ENCODE results near the gene PWP1. TPM values are rescaled to one million over a fixed set of nuclear protein-coding genes. Genes with fewer than 3 reads are reported as not detected.

PWP1 gene
- total RNA-seq, 1 experiment from 2014 or later, result 49.7 TPM

DNA sequence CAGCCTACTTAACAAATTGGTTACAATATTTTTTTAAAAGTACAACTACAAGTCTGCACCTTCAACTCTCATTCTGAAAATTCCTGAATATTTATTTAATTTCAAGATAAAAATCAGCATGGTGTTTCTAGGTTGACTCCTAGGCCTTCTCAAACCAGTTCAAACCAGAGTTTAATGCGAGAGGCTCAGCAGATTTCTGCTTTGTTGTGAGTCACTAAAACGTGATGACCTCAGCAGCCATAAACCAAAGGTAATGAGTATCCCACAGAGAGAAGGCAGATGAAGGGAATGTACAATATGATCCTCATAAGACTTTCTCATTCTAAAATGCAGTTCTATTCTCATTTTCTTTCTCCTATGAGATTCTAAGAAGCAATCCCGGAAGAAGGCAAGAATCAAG, 73.8 kb downstream of the PWP1 start:
- peaks cover 16% of the 10 kb centered on the region; the same call in 1 of the 2 replicates for H3K79me2 ChIP-seq (ENCODE audit: insufficient read depth, low read length)

More for the DNA sequence above, 73.8 kb downstream of the PWP1 start:
- no peak overlapping the region for H4K8ac ChIP-seq (replicated peaks; ENCODE audit: insufficient read length, low read depth, low read length)
- peak overlapping the region; percentile 79 for H3K9ac ChIP-seq (ENCODE audit: extremely low read depth, insufficient read length, low read length)
- no peak overlapping the region for H2BK15ac ChIP-seq (ENCODE audit: low read depth, low read length)
- H3K27me3 Mint-ChIP-seq (ENCODE audit: low read depth), result peaks cover 4% of the 10 kb centered on the region; the same call in 1 of the 2 replicates
- H2AK5ac ChIP-seq (ENCODE audit: insufficient read length, low read length), result no peak overlapping the region
- peaks cover 16 to 19% of the 10 kb centered on the region in 2 experiments for H3K4me1 Mint-ChIP-seq
- no peak overlapping the region for H2AFZ ChIP-seq (ENCODE audit: low read length)
- H3K56ac ChIP-seq (ENCODE audit: insufficient read length, low read depth, low read length), result no peak overlapping the region
- no peak overlapping the region for H3K14ac ChIP-seq (ENCODE audit: insufficient read depth, low read length)
- H3K27me3 ChIP-seq (ENCODE audit: insufficient read depth, low read length), result no peaks in the 10 kb centered on the region
- H2BK120ac ChIP-seq (ENCODE audit: low read depth, low read length, poor library complexity, severe bottlenecking), result no peak overlapping the region
- peak overlapping the region; percentile 100 for H3K4me2 ChIP-seq (ENCODE audit: insufficient read depth, insufficient read length, low read length)
- H3K4me3 Mint-ChIP-seq, result peak overlapping the region; percentile 89 to 94
- H3K23me2 ChIP-seq (ENCODE audit: insufficient read length, low read depth, low read length, poor library complexity, severe bottlenecking), result peaks cover 10% of the 10 kb centered on the region
- no peaks in the 10 kb centered on the region for H3K4me1 ChIP-seq (ENCODE audit: insufficient read depth, low read length)
- peaks cover 8 to 23% (median 20%) of the 10 kb centered on the region in 3 experiments; a peak in 6 of 7 replicates for H3K36me3 Mint-ChIP-seq (ENCODE audit: insufficient read depth in 1 of 3, low read depth in 3 of 3)
- H2BK20ac ChIP-seq (ENCODE audit: low read depth, low read length, poor library complexity, severe bottlenecking), result no peak overlapping the region
- TF ChIP-seq, protein P1, sequence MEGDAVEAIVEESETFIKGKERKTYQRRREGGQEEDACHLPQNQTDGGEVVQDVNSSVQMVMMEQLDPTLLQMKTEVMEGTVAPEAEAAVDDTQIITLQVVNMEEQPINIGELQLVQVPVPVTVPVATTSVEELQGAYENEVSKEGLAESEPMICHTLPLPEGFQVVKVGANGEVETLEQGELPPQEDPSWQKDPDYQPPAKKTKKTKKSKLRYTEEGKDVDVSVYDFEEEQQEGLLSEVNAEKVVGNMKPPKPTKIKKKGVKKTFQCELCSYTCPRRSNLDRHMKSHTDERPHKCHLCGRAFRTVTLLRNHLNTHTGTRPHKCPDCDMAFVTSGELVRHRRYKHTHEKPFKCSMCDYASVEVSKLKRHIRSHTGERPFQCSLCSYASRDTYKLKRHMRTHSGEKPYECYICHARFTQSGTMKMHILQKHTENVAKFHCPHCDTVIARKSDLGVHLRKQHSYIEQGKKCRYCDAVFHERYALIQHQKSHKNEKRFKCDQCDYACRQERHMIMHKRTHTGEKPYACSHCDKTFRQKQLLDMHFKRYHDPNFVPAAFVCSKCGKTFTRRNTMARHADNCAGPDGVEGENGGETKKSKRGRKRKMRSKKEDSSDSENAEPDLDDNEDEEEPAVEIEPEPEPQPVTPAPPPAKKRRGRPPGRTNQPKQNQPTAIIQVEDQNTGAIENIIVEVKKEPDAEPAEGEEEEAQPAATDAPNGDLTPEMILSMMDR (conservative IDR thresholded peaks at IDR 0.05), result no peak
- H3K79me1 ChIP-seq (ENCODE audit: insufficient read depth, low read depth, low read length, poor library complexity, severe bottlenecking), result no peaks in the 10 kb centered on the region
- no peak for DNase-seq
- H3K9me3 Mint-ChIP-seq, result no peaks in the 10 kb centered on the region
- WGBS (ENCODE audit: extremely low coverage, insufficient read length, low lambda C conversion rate), result no CpG with 5 or more reads among the region's 3 CpGs
- no peak overlapping the region for H3K27ac Mint-ChIP-seq
- no peaks in the 10 kb centered on the region for H4K20me1 ChIP-seq (ENCODE audit: control insufficient read depth, insufficient read depth, insufficient read length)
- no peak overlapping the region for H3K18ac ChIP-seq (ENCODE audit: insufficient read length, low read depth, low read length)
- H4K5ac ChIP-seq (ENCODE audit: insufficient read length, low read depth, low read length), result no peak overlapping the region
- no peak overlapping the region for H2BK5ac ChIP-seq (ENCODE audit: insufficient read length, low read length)
- no peak overlapping the region for H3T11ph ChIP-seq (ENCODE audit: low read length)
- H3K23ac ChIP-seq (ENCODE audit: insufficient read length, low read depth, low read length), result no peak overlapping the region
- H3K9me3 ChIP-seq (ENCODE audit: control insufficient read depth, low read depth, low read length), result no peaks in the 10 kb centered on the region
- H4K91ac ChIP-seq (ENCODE audit: insufficient read length, low read depth, low read length), result no peak overlapping the region
- no peak overlapping the region for H2BK12ac ChIP-seq (ENCODE audit: insufficient read length, low read depth, low read length)
- no peak overlapping the region for H3K4ac ChIP-seq (ENCODE audit: low read depth, low read length)
- no peak overlapping the region for H3K27ac ChIP-seq (ENCODE audit: insufficient read length, low read depth, low read length)
